HepG2 (cell line): ENCODE data around the gene KLHL18. TPM values are rescaled to one million over a fixed set of nuclear protein-coding genes. Genes with fewer than 3 reads are reported as not detected.

Experiments used
- ATRX ChIP-seq: sonication (generic); formaldehyde crosslinking; IDR thresholded peaks from 2 replicates; pipeline ENCODE4 v1.4.0; 2020; ENCODE audit warnings: missing genetic modification reagents, borderline replicate concordance
- BRCA1 ChIP-seq: sonication (generic); formaldehyde crosslinking; IDR thresholded peaks from 2 replicates; pipeline ENCODE4 v1.4.0; 2020; ENCODE audit warnings: missing genetic modification reagents
- ESRRA ChIP-seq: sonication (generic); formaldehyde crosslinking; IDR thresholded peaks from 2 replicates; pipeline ENCODE4 v1.5.1; 2020; ENCODE audit warnings: mild to moderate bottlenecking, low read depth, missing genetic modification reagents
- HDAC2 ChIP-seq: sonication (generic); formaldehyde crosslinking; IDR thresholded peaks from 2 replicates; pipeline ENCODE4 v1.4.0; 2020; ENCODE audit warnings: missing genetic modification reagents
- HIVEP1 ChIP-seq: sonication (generic); formaldehyde crosslinking; IDR thresholded peaks from 2 replicates; pipeline ENCODE4 v1.4.0; 2020; ENCODE audit warnings: mild to moderate bottlenecking, missing genetic modification reagents
- HMG20A ChIP-seq: IDR thresholded peaks from 2 replicates; pipeline ENCODE4 v1.6.1; 2016; ENCODE audit warnings: borderline replicate concordance
- HNF4A ChIP-seq: sonication (generic); formaldehyde crosslinking; IDR thresholded peaks from 2 replicates; pipeline ENCODE4 v1.4.0; 2020; ENCODE audit warnings: missing genetic modification reagents
- KDM1A ChIP-seq: IDR thresholded peaks from 2 replicates; pipeline ENCODE4 v1.6.1; 2016; ENCODE audit warnings: missing compliant biosample characterization
- NFIC ChIP-seq: IDR thresholded peaks from 2 replicates; pipeline ENCODE4 v1.6.1; 2012; ENCODE audit warnings: mild to moderate bottlenecking, low read length, inconsistent platforms
- NONO ChIP-seq, 2 experiments: fragments of 450-650 bp in 1 of 2; sonication (generic) in 1 of 2; formaldehyde crosslinking in 1 of 2; IDR thresholded peaks in 1 of 2; conservative IDR thresholded peaks in 1 of 2; 2 replicates each; pipeline versions ENCODE4 v1.6.1 to v1.8.0; 2017 to 2022; ENCODE audit warnings: mild to moderate bottlenecking in 1 of 2, missing genetic modification reagents in 1 of 2, moderate library complexity in 1 of 2
- PPARG ChIP-seq: conservative IDR thresholded peaks from 2 replicates; pipeline ENCODE4 v1.6.1; 2016; ENCODE audit warnings: missing biosample characterization, missing genetic modification reagents
- SALL1 ChIP-seq: sonication (generic); formaldehyde crosslinking; IDR thresholded peaks from 2 replicates; pipeline ENCODE4 v1.8.0; 2022; ENCODE audit warnings: mild to moderate bottlenecking, missing genetic modification reagents
- SMAD3 ChIP-seq: sonication (generic); formaldehyde crosslinking; IDR thresholded peaks from 2 replicates; pipeline ENCODE4 v1.4.0; 2020; ENCODE audit warnings: missing genetic modification reagents
- SOX6 ChIP-seq, 2 experiments: fragments of 450-650 bp in 1 of 2; sonication (generic) in 1 of 2; formaldehyde crosslinking in 1 of 2; IDR thresholded peaks; 2 replicates each; pipeline versions ENCODE4 v1.4.0 to v1.6.1; 2017 to 2020; ENCODE audit warnings: antibody characterized with exemption in 1 of 2, mild to moderate bottlenecking in 1 of 2, missing genetic modification reagents in 1 of 2
- TRIM24 ChIP-seq: sonication (generic); formaldehyde crosslinking; IDR thresholded peaks from 2 replicates; pipeline ENCODE4 v1.8.0; 2022; ENCODE audit warnings: mild to moderate bottlenecking, missing genetic modification reagents
- ZNF136 ChIP-seq: sonication (generic); formaldehyde crosslinking; IDR thresholded peaks from 2 replicates; pipeline ENCODE4 v1.8.1; 2022; ENCODE audit warnings: low read depth, mild to moderate bottlenecking, moderate library complexity, missing genetic modification reagents
- ZNF329 ChIP-seq: sonication (generic); formaldehyde crosslinking; IDR thresholded peaks from 2 replicates; pipeline ENCODE4 v1.9.0; 2021; ENCODE audit warnings: low read depth, mild to moderate bottlenecking, missing genetic modification reagents
- ZNF331 ChIP-seq: sonication (generic); formaldehyde crosslinking; IDR thresholded peaks from 2 replicates; pipeline ENCODE4 v1.4.0; 2020; ENCODE audit warnings: missing genetic modification reagents
- polyA plus RNA-seq, 8 experiments: library from polyadenylated mRNA; depleted of rRNA in 3 of 8; stranded (reverse) in 7 of 8; unstranded in 1 of 8; fragments of >200 nt; fragmentation: Illumina TruSeq in 4 of 8; extraction: Trizol in 4 of 8; gene quantifications; 2 replicates each; pipeline versions ENCODE4 v1.2.1 to v1.2.3, GENCODE V29; 2011 to 2016; ENCODE audit warnings: low read depth in 4 of 8, missing spikeins in 1 of 8, mixed read lengths in 1 of 8; ENCODE audit not compliant: insufficient read depth in 1 of 8
- total RNA-seq, 5 experiments: library from RNA; depleted of rRNA; stranded (reverse); fragments of >200 nt; fragmentation: Illumina TruSeq; extraction: Trizol; gene quantifications; 2 replicates each; pipeline ENCODE4 v1.2.3, GENCODE V29; 2016; ENCODE audit warnings: low read depth in 1 of 5
- TF ChIP-seq, protein P1 (sequence below): sonication (generic); formaldehyde crosslinking; IDR thresholded peaks from 2 replicates; pipeline ENCODE4 v1.5.1; 2020; ENCODE audit warnings: missing genetic modification reagents, mild to moderate bottlenecking, borderline replicate concordance
- TF ChIP-seq, protein P2 (sequence below): sonication (generic); formaldehyde crosslinking; IDR thresholded peaks from 2 replicates; pipeline ENCODE4 v1.5.0; 2020; ENCODE audit warnings: mild to moderate bottlenecking, missing genetic modification reagents
- TF ChIP-seq, protein P3 (sequence below): sonication (generic); formaldehyde crosslinking; IDR thresholded peaks from 2 replicates; pipeline ENCODE4 v1.4.0; 2020; ENCODE audit warnings: missing genetic modification reagents
- TF ChIP-seq, protein P4 (sequence below): sonication (generic); formaldehyde crosslinking; IDR thresholded peaks from 2 replicates; pipeline ENCODE4 v1.4.0; 2020; ENCODE audit warnings: missing genetic modification reagents, low read depth, mild to moderate bottlenecking, borderline replicate concordance
- TF ChIP-seq, protein P5 (sequence below): IDR thresholded peaks from 2 replicates; pipeline ENCODE4 v1.6.1; 2018; ENCODE audit warnings: missing genetic modification reagents, mild to moderate bottlenecking, missing compliant biosample characterization

The KLHL18 gene
- total and polyA plus RNA-seq, 2 of the 13 experiments (the other 11 are each of a cell fraction or from before 2014, with no cell fraction given) = 17.5 to 18.8 TPM

DNA sequence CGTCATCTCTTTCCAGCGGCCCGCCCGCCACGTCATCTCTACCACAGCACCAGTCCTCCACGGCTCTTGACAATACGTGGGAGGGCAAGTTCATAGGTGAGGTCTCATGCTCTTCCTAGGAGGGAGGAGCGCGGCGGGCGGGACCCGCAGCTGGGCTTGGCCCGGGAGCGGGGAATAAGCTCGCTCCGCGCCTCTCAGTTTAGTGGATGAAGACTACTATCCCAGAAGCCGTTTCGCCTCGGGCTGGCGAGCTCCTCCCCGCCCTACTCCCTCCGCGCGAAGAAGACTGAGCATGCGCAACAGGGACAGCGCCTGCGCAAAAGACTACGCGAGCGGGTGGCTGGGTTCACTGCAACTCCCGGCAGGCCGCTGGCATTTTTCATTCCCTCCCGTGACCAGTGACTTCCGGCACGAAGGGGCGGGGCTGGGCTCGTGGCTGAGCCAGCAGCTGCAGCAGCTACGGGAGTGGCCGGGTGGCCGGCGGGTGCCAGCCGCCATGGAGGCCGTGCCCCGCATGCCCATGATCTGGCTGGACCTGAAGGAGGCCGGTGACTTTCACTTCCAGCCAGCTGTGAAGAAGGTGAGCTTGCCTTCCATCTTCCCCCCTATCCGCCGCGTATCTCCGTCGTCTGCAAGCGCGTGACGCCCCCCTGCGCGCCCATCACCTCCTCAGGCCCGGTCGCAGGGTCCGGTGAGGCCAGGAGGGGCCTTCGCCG, 98.0 kb downstream of the KLHL18 start, which contains the start of gene PTPN23 (continued):
- TF ChIP-seq, protein P1, sequence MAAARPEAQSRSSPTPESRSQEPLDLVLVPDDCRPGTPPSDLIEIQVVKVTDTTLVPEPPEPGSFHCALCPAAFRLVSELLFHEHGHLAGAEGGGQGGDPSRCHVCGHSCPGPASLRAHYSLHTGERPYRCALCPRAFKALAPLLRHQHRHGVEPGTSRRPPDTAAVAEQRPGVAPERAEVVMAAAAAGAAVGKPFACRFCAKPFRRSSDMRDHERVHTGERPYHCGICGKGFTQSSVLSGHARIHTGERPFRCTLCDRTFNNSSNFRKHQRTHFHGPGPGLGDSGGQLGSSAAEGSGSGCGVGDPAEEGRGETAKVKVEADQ (CRISPR knock-in tag) = peak; percentile 71
- TF ChIP-seq BRCA1 (0 out of 2 replicates have a peak, but pooled peaks have one; percentile 79), HNF4A (peak; percentile 52), HIVEP1 (CRISPR knock-in tag) (peak; percentile 5; the same call in 1 of the 2 replicates), ESRRA (peak; percentile 71), SMAD3 (no peak), HMG20A (CRISPR knock-in tag) (no peak), NONO (IDR thresholded peaks at IDR 0.05) (no peak), NONO (CRISPR knock-in tag; conservative IDR thresholded peaks at IDR 0.05) (peak; percentile 70), NFIC (no peak), PPARG (no peak; the same call in none of the 2 replicates), SOX6 (IDR thresholded peaks at IDR 0.05) (no peak), SOX6 (CRISPR knock-in tag; IDR thresholded peaks at IDR 0.05) (peak; percentile 76), ZNF329 (CRISPR knock-in tag) (0 out of 2 replicates have a peak, but pooled peaks have one; percentile 16), ATRX (CRISPR knock-in tag) (no peak), ZNF136 (CRISPR knock-in tag) (peak; percentile 62; the same call in 1 of the 2 replicates), KDM1A (CRISPR knock-in tag) (no peak), SALL1 (peak; percentile 66), TRIM24 (CRISPR knock-in tag) (no peak), ZNF331 (CRISPR knock-in tag) (peak; percentile 6; the same call in 1 of the 2 replicates), HDAC2 (CRISPR knock-in tag) (peak; percentile 65)
- TF ChIP-seq, protein P2, sequence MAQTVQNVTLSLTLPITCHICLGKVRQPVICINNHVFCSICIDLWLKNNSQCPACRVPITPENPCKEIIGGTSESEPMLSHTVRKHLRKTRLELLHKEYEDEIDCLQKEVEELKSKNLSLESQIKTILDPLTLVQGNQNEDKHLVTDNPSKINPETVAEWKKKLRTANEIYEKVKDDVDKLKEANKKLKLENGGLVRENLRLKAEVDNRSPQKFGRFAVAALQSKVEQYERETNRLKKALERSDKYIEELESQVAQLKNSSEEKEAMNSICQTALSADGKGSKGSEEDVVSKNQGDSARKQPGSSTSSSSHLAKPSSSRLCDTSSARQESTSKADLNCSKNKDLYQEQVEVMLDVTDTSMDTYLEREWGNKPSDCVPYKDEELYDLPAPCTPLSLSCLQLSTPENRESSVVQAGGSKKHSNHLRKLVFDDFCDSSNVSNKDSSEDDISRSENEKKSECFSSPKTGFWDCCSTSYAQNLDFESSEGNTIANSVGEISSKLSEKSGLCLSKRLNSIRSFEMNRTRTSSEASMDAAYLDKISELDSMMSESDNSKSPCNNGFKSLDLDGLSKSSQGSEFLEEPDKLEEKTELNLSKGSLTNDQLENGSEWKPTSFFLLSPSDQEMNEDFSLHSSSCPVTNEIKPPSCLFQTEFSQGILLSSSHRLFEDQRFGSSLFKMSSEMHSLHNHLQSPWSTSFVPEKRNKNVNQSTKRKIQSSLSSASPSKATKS (CRISPR knock-in tag) = no peak
- TF ChIP-seq, protein P3, sequence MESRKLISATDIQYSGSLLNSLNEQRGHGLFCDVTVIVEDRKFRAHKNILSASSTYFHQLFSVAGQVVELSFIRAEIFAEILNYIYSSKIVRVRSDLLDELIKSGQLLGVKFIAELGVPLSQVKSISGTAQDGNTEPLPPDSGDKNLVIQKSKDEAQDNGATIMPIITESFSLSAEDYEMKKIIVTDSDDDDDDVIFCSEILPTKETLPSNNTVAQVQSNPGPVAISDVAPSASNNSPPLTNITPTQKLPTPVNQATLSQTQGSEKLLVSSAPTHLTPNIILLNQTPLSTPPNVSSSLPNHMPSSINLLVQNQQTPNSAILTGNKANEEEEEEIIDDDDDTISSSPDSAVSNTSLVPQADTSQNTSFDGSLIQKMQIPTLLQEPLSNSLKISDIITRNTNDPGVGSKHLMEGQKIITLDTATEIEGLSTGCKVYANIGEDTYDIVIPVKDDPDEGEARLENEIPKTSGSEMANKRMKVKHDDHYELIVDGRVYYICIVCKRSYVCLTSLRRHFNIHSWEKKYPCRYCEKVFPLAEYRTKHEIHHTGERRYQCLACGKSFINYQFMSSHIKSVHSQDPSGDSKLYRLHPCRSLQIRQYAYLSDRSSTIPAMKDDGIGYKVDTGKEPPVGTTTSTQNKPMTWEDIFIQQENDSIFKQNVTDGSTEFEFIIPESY (CRISPR knock-in tag) = no peak
- TF ChIP-seq, protein P4, sequence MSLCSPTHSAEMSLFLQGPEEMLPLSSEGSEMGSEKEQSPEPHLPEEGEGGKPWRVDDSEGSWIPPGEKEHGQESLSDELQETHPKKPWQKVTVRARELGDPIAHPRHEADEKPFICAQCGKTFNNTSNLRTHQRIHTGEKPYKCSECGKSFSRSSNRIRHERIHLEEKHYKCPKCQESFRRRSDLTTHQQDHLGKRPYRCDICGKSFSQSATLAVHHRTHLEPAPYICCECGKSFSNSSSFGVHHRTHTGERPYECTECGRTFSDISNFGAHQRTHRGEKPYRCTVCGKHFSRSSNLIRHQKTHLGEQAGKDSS = peak; percentile 6; the same call in 1 of the 2 replicates
- TF ChIP-seq, protein P5, sequence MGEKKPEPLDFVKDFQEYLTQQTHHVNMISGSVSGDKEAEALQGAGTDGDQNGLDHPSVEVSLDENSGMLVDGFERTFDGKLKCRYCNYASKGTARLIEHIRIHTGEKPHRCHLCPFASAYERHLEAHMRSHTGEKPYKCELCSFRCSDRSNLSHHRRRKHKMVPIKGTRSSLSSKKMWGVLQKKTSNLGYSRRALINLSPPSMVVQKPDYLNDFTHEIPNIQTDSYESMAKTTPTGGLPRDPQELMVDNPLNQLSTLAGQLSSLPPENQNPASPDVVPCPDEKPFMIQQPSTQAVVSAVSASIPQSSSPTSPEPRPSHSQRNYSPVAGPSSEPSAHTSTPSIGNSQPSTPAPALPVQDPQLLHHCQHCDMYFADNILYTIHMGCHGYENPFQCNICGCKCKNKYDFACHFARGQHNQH (CRISPR knock-in tag) = peak; percentile 67
